ENCODE data around the gene SIGLEC15.

- TF ChIP-seq POLR2A (IDR thresholded peaks at IDR 0.05; ENCODE audit: low read depth, low read length) (no peak), POLR2AphosphoS5 (IDR thresholded peaks at IDR 0.05; ENCODE audit: low read depth, low read length) (no peak), TAF1 (IDR thresholded peaks at IDR 0.05; ENCODE audit: low read depth, low read length) (no peak), SPI1 (IDR thresholded peaks at IDR 0.05; ENCODE audit: low read depth, low read length) (no peak), PAX5 (IDR thresholded peaks at IDR 0.05; ENCODE audit: insufficient read depth, low read length, severe bottlenecking) (no peak)
These were observed 24.5 kb downstream of the SIGLEC15 start for GRCh38 chr18:45850021-45850420.
